Panc1 (cell line): ENCODE results near the gene ALOX15B. TPM values are rescaled to one million over a fixed set of nuclear protein-coding genes. Genes with fewer than 3 reads are reported as not detected.

Experiments used
- ATAC-seq: fragments of 200-7000 bp; cut with Tn5 transposase; 2 replicates; pipeline ENCODE4 v1.9.1; 2020; ENCODE audit warnings: mild to moderate bottlenecking, moderate library complexity
- BruUV-seq: library from RNA; stranded (reverse); fragments of 400-500 nt; replicated peaks from 2 replicates; lab custom pipeline; 2021; lab: Mats Ljungman, UMichigan
- CTCF ChIA-PET: fragments of 300-600 bp; sonication (Branson Sonifier 250); formaldehyde crosslinking; loops from one replicate; lab custom pipeline; 2022; ENCODE audit warnings: antibody characterized with exemption; lab: Charles Lee
- POLR2A ChIA-PET: fragments of 300-600 bp; sonication (Branson Sonifier 250); formaldehyde crosslinking; loops from one replicate; lab custom pipeline; 2022; ENCODE audit warnings: antibody characterized with exemption; lab: Charles Lee
- DNase-seq: peaks from one replicate; pipeline ENCODE4 v3.0.0-alpha.2; 2010; ENCODE audit warnings: low read depth, low spot score
- H3K27ac ChIP-seq: 2 replicates; pipeline ENCODE4 v1.5.1; 2011; ENCODE audit warnings: mild to moderate bottlenecking, low read length, inconsistent platforms
- H3K27me3 ChIP-seq: fragments of 200-500 bp; sonication (Bioruptor generic); 2 replicates; pipeline ENCODE4 v1.6.0; 2014; ENCODE audit warnings: low read length, inconsistent platforms; ENCODE audit not compliant: control insufficient read depth, insufficient read depth
- H3K36me3 ChIP-seq: fragments of 200-500 bp; sonication (Bioruptor generic); 2 replicates; pipeline ENCODE4 v1.5.1; 2014; ENCODE audit warnings: inconsistent platforms, mild to moderate bottlenecking, low read length, moderate library complexity; ENCODE audit not compliant: control insufficient read depth, insufficient read depth
- H3K4me1 ChIP-seq: 2 replicates; pipeline ENCODE4 v1.5.1; 2011; ENCODE audit warnings: inconsistent platforms, mild to moderate bottlenecking, low read length, moderate library complexity; ENCODE audit not compliant: control insufficient read depth, insufficient read depth
- H3K4me3 ChIP-seq, 2 experiments: 2 replicates each; pipeline ENCODE4 v1.5.1; 2011 to 2012; ENCODE audit warnings: low read depth in 2 of 2, low read length in 2 of 2, mild to moderate bottlenecking in 2 of 2, inconsistent platforms in 1 of 2, moderate library complexity in 1 of 2
- H3K9me3 ChIP-seq: fragments of 200-500 bp; sonication (Bioruptor generic); 2 replicates; pipeline ENCODE4 v1.5.1; 2014; ENCODE audit warnings: low read depth, mild to moderate bottlenecking, inconsistent platforms, low read length, moderate library complexity; ENCODE audit not compliant: control insufficient read depth, insufficient read depth
- POLR2AphosphoS5 ChIP-seq: IDR thresholded peaks from 2 replicates; pipeline ENCODE4 v1.6.1; 2012; ENCODE audit warnings: mild to moderate bottlenecking, low read depth, low read length, moderate library complexity
- SIN3A ChIP-seq: IDR thresholded peaks from 2 replicates; pipeline ENCODE4 v1.6.1; 2012; ENCODE audit warnings: low read depth, mild to moderate bottlenecking, low read length, moderate library complexity, borderline replicate concordance; ENCODE audit not compliant: insufficient read depth
- TCF7L2 ChIP-seq: IDR thresholded peaks from 2 replicates; pipeline ENCODE4 v1.6.1; 2011; ENCODE audit warnings: mild to moderate bottlenecking, low read depth, low read length, inconsistent platforms
- in situ Hi-C: cut with HindIII; loops from 2 replicates; pipeline ENCODE4 v1.10.0; 2016; ENCODE audit warnings: low sequenced_read_pairs, low pct_unique_long_range_greater_than_20kb
- intact Hi-C: fragments of 100-400 bp; cut with micrococcal nuclease; formaldehyde crosslinking; loops from one replicate; pipeline ENCODE4 v1.10.0; 2022; ENCODE audit not compliant: unreplicated experiment
- total RNA-seq: library from RNA; stranded (reverse); gene quantifications from one replicate; pipeline ENCODE4 v1.2.1, GENCODE V29; 2021; ENCODE audit not compliant: unreplicated experiment
- TF ChIP-seq, protein P1 (sequence below): fragments of 450-650 bp; IDR thresholded peaks from 2 replicates; pipeline ENCODE4 v1.5.1; 2017; ENCODE audit warnings: mild to moderate bottlenecking
- TF ChIP-seq, protein P2 (sequence below), 2 experiments: IDR thresholded peaks; 2 replicates each; pipeline ENCODE4 v1.6.1; 2011 to 2012; ENCODE audit warnings: low read depth in 2 of 2, control low read depth in 1 of 2, low read length in 1 of 2, mild to moderate bottlenecking in 1 of 2, moderate library complexity in 1 of 2; ENCODE audit not compliant: insufficient read depth in 1 of 2

Gene ALOX15B
- total RNA-seq, 1 experiment from 2014 or later: not detected

DNA sequence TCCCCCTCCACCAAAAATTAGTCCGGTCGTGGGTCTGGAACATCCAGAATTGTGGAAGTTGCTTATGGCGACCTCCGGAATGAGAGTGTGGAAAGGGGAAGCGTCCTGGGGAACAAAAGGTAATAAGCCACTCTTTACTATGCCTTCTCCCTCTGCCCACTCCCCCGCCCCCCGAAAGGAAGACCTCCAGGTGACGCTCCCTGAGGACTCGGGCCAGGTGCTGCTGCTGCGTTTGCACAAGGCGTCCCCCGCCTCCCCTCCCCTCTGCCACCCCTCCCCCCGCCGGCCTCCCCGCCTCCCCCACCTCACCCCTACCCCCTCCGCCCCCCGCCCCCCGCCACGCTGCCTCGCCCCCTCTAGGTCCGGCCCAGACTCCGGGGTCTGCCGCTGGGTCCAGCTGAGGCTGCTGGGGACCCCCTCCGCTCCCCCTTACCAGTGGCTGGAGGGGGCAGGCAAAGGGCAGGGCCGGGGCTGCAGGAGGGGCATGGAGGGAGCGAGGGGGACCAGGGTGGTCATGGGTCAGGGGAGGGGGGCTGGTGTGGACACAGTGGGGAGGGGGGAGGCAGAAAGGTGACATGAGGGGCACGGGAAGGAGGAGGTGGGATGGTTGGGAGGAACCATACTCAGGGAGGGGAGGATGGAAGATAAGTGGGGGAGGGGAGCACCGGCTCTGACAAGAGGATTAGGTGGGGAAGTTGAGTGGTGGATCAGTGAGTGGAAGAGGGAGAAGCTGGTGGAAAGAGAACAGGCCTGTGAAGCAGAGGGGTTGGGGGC is 25.1 kb downstream of the ALOX15B start:
- CTCF ChIA-PET: interaction anchor here (1.2 kb wide), 1 partner anchor 10 kb away, joined by 5 read pairs; no protein-coding TSS in a partner anchor
- intact Hi-C loops: no loop called here

DNA sequence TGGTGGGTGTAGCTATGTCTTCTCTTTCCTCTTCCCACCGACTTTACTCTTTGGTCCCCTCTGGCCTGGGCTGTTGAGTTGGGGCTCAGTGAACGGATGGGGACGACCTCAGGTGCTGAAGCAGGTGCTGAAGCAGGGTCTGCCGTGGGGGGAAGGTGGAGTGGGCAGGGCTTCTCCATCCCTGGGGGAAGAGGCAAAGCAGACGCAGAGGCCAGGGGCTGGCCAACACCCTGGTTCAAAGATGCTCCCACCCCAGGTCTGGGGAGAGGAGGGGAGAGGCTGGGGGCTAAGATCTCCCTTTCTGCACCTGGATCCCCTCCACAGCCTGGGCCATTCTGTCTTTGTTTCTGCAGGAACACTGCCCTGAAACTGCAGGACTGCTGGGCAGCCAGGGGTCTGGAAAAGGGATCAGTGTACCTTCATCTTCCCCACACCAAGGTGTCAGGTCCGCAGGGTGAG is 25.7 kb downstream of the ALOX15B start:
- H3K9me3 ChIP-seq: no peaks in the 10 kb centered on the region
- BruUV-seq: no TSS peak
- H3K27me3 ChIP-seq: peaks cover 4% of the 10 kb centered on the region
- DNase-seq: no peak
- TF ChIP-seq TCF7L2: no peak
- TF ChIP-seq, protein P1, sequence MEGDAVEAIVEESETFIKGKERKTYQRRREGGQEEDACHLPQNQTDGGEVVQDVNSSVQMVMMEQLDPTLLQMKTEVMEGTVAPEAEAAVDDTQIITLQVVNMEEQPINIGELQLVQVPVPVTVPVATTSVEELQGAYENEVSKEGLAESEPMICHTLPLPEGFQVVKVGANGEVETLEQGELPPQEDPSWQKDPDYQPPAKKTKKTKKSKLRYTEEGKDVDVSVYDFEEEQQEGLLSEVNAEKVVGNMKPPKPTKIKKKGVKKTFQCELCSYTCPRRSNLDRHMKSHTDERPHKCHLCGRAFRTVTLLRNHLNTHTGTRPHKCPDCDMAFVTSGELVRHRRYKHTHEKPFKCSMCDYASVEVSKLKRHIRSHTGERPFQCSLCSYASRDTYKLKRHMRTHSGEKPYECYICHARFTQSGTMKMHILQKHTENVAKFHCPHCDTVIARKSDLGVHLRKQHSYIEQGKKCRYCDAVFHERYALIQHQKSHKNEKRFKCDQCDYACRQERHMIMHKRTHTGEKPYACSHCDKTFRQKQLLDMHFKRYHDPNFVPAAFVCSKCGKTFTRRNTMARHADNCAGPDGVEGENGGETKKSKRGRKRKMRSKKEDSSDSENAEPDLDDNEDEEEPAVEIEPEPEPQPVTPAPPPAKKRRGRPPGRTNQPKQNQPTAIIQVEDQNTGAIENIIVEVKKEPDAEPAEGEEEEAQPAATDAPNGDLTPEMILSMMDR: no peak
- TF ChIP-seq POLR2AphosphoS5: no peak
- TF ChIP-seq SIN3A: no peak
- TF ChIP-seq, protein P2, sequence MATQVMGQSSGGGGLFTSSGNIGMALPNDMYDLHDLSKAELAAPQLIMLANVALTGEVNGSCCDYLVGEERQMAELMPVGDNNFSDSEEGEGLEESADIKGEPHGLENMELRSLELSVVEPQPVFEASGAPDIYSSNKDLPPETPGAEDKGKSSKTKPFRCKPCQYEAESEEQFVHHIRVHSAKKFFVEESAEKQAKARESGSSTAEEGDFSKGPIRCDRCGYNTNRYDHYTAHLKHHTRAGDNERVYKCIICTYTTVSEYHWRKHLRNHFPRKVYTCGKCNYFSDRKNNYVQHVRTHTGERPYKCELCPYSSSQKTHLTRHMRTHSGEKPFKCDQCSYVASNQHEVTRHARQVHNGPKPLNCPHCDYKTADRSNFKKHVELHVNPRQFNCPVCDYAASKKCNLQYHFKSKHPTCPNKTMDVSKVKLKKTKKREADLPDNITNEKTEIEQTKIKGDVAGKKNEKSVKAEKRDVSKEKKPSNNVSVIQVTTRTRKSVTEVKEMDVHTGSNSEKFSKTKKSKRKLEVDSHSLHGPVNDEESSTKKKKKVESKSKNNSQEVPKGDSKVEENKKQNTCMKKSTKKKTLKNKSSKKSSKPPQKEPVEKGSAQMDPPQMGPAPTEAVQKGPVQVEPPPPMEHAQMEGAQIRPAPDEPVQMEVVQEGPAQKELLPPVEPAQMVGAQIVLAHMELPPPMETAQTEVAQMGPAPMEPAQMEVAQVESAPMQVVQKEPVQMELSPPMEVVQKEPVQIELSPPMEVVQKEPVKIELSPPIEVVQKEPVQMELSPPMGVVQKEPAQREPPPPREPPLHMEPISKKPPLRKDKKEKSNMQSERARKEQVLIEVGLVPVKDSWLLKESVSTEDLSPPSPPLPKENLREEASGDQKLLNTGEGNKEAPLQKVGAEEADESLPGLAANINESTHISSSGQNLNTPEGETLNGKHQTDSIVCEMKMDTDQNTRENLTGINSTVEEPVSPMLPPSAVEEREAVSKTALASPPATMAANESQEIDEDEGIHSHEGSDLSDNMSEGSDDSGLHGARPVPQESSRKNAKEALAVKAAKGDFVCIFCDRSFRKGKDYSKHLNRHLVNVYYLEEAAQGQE (IDR thresholded peaks at IDR 0.05; ENCODE audit: insufficient read depth in 1 of 2, low read depth in 2 of 2, low read length in 1 of 2): no peak
- no peak for ATAC-seq
- POLR2A ChIA-PET: no interaction called here
- in situ Hi-C loops: no loop called here
- intact Hi-C loops: no loop called here
- no peak overlapping the region for H3K27ac ChIP-seq
- CTCF ChIA-PET: interaction anchor here (1.2 kb wide), 1 partner anchor 9 kb away, joined by 5 read pairs; no protein-coding TSS in a partner anchor
- H3K4me3 ChIP-seq: no peak overlapping the region
- peaks cover 4% of the 10 kb centered on the region; the same call in 1 of the 2 replicates for H3K4me1 ChIP-seq
- H3K36me3 ChIP-seq: no peaks in the 10 kb centered on the region

More for the DNA sequence above, 25.1 kb downstream of the ALOX15B start:
- H3K27ac ChIP-seq: no peak overlapping the region
- peaks cover 4% of the 10 kb centered on the region for H3K27me3 ChIP-seq
- H3K36me3 ChIP-seq: no peaks in the 10 kb centered on the region
- H3K9me3 ChIP-seq: no peaks in the 10 kb centered on the region
- DNase-seq (no peak), ATAC-seq (no peak)
- no peak overlapping the region for H3K4me3 ChIP-seq
- POLR2A ChIA-PET: no interaction called here
- in situ Hi-C loops: no loop called here
- BruUV-seq: no TSS peak
- TF ChIP-seq TCF7L2 (no peak), POLR2AphosphoS5 (no peak), SIN3A (no peak)
- TF ChIP-seq, protein P2 (IDR thresholded peaks at IDR 0.05; ENCODE audit: insufficient read depth in 1 of 2, low read depth in 2 of 2, low read length in 1 of 2): no peak
- TF ChIP-seq, protein P1: no peak
- H3K4me1 ChIP-seq: peaks cover 6% of the 10 kb centered on the region; the same call in 1 of the 2 replicates
